Psoas muscle (tissue), 8 donors: ENCODE data around the gene NPLOC4. TPM values are rescaled to one million over a fixed set of nuclear protein-coding genes. Genes with fewer than 3 reads are reported as not detected.

ENCODE experiments used
- ATAC-seq, 4 donors: fragments of 200-7000 bp; cut with Tn5 transposase; one replicate each; pipeline ENCODE4 v1.9.1; 2020; ENCODE audit warnings: moderate library complexity in 3 of 4, mild to moderate bottlenecking in 2 of 4
- DNase-seq, 2 donors: peaks; one replicate each; pipeline ENCODE4 v3.0.0-alpha.2; 2020
- H3K27ac ChIP-seq: fragments of 200-600 bp; one replicate; pipeline ENCODE4 v1.8.0; 2022
- H3K27me3 ChIP-seq, 3 donors: fragments of 200-600 bp in 1 of 3; one replicate each; pipeline versions ENCODE4 v1.6.1 to v1.8.0; 2013 to 2022; ENCODE audit warnings: low read length in 2 of 3, mild to moderate bottlenecking in 2 of 3, moderate library complexity in 1 of 3; ENCODE audit not compliant: insufficient read depth in 3 of 3
- H3K36me3 ChIP-seq, 2 donors: fragments of 200-600 bp in 1 of 2; one replicate each; pipeline versions ENCODE4 v1.6.1 to v1.8.0; 2013 to 2022; ENCODE audit warnings: low read depth in 1 of 2, mild to moderate bottlenecking in 1 of 2, moderate library complexity in 1 of 2; ENCODE audit not compliant: insufficient read depth in 1 of 2
- H3K4me1 ChIP-seq: fragments of 200-600 bp; one replicate; pipeline ENCODE4 v1.8.0; 2022
- H3K4me3 ChIP-seq: fragments of 200-600 bp; one replicate; pipeline ENCODE4 v1.8.0; 2022; ENCODE audit warnings: mild to moderate bottlenecking
- H3K9me3 ChIP-seq: fragments of 200-600 bp; one replicate; pipeline ENCODE4 v1.8.0; 2022
- WGBS, 3 donors: extraction: QIAGEN DNeasy Blood & Tissue Kit; methylation state at CpG; one replicate each; pipeline versions ENCODE4 v1.1.6 to v1.1.7; 2013; 5-methylcytosine and 5-hydroxymethylcytosine counted together
- intact Hi-C, 2 donors: fragments of 100-400 bp; cut with DNase I; formaldehyde crosslinking; loops; one replicate each; pipeline versions ENCODE4 v1.11.0 to v1.14.2; 2022
- polyA plus RNA-seq, 3 donors: library from polyadenylated mRNA; stranded (reverse); fragments of 200-250 nt; gene quantifications; one replicate each; pipeline ENCODE4 v1.2.3, GENCODE V29; 2013
- total RNA-seq, 4 donors: library from RNA; stranded (reverse); fragmentation: NEBNext Ultra II Directional in 2 of 4; extraction: Animal tissue kit (Norgen Biotek cat#: 25700) in 2 of 4; gene quantifications; one replicate each; pipeline versions ENCODE4 v1.2.1 to v1.2.4, GENCODE V29; 2021 to 2023
- TF ChIP-seq, protein P1 (sequence below): fragments of 200-600 bp; IDR thresholded peaks from one replicate; pipeline ENCODE4 v1.8.0; 2022; ENCODE audit warnings: antibody characterized with exemption
- donor health status: healthy with polysubstance abuse.
- donor health status: DM: no; HTN: no; CAD: no; lungs with moderate emphysema.
- donor health status: Bipolar disorder and iron deficiency.
- donor health status: healthy.
- donor health status: DM: yes; HTN: yes; CAD: no.
- donor health status: DM: no; HTN: no; CAD: no.
- donor health status: DM: no; HTN: no; CAD: no.
- donor health status: DM: yes; HTN: yes; CAD: no.

Gene NPLOC4
- total and polyA plus RNA-seq, 7 donors: 87.3 to 414 (median 204) TPM

DNA sequence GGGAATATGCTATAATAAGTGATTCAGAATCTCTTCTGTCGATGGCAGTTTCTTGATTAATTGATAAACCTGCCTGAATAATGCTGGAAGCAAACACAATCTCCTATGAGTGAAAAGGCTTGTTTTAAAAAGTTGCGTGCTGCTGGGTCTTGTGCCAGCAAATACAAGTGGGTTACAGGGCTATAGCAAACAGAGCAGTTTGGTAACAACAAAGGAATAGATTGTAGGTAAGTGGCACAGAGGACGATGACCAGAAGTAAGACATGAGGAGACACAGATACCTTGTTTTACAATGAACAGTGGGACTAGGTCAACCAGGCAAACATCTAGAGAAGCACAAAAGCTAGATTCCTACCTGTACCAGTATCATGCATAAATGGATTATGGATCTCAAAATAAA is 61.1 kb downstream of the NPLOC4 start:
- H3K27ac ChIP-seq: no peak overlapping the region
- intact Hi-C loops: no loop called here
- peaks cover 3 to 82% of the 10 kb centered on the region in 2 donors for H3K36me3 ChIP-seq
- no peaks in the 10 kb centered on the region for H3K27me3 ChIP-seq
- 90 to 94% (median 91%) methylated on average over 3 of the region's 3 CpGs for WGBS, 3 donors
- TF ChIP-seq, protein P1, sequence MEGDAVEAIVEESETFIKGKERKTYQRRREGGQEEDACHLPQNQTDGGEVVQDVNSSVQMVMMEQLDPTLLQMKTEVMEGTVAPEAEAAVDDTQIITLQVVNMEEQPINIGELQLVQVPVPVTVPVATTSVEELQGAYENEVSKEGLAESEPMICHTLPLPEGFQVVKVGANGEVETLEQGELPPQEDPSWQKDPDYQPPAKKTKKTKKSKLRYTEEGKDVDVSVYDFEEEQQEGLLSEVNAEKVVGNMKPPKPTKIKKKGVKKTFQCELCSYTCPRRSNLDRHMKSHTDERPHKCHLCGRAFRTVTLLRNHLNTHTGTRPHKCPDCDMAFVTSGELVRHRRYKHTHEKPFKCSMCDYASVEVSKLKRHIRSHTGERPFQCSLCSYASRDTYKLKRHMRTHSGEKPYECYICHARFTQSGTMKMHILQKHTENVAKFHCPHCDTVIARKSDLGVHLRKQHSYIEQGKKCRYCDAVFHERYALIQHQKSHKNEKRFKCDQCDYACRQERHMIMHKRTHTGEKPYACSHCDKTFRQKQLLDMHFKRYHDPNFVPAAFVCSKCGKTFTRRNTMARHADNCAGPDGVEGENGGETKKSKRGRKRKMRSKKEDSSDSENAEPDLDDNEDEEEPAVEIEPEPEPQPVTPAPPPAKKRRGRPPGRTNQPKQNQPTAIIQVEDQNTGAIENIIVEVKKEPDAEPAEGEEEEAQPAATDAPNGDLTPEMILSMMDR: no peak
- ATAC-seq (no peak), DNase-seq (no peak)
- H3K9me3 ChIP-seq: no peaks in the 10 kb centered on the region
- no peak overlapping the region for H3K4me3 ChIP-seq
- peaks cover 15% of the 10 kb centered on the region for H3K4me1 ChIP-seq

DNA sequence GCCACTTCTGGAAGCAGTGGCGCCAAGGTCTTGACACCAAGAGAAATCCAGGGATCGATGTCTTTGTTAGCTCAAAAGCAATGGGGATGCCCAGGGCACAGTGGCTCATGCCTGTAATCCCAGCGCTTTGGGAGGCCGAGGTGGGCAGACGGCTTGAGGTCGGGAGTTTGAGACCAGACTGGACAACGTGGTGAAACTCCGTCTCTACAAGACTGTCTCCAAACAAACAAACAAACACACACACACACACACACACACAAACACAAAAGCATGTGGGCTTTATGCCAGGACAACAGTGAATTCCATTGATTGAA is 62.3 kb downstream of the NPLOC4 start:
- no peak for ATAC-seq
- H3K27ac ChIP-seq: no peak overlapping the region
- TF ChIP-seq, protein P1: no peak
- DNase-seq: no peak
- H3K27me3 ChIP-seq: no peaks in the 10 kb centered on the region
- H3K9me3 ChIP-seq: no peaks in the 10 kb centered on the region
- H3K36me3 ChIP-seq: peaks cover 6 to 83% of the 10 kb centered on the region in 2 donors
- no peak overlapping the region for H3K4me3 ChIP-seq
- 74 to 80% (median 77%) methylated on average over 8 of the region's 8 CpGs for WGBS, 3 donors
- intact Hi-C loops: no loop called here
- H3K4me1 ChIP-seq: peaks cover 15% of the 10 kb centered on the region

DNA sequence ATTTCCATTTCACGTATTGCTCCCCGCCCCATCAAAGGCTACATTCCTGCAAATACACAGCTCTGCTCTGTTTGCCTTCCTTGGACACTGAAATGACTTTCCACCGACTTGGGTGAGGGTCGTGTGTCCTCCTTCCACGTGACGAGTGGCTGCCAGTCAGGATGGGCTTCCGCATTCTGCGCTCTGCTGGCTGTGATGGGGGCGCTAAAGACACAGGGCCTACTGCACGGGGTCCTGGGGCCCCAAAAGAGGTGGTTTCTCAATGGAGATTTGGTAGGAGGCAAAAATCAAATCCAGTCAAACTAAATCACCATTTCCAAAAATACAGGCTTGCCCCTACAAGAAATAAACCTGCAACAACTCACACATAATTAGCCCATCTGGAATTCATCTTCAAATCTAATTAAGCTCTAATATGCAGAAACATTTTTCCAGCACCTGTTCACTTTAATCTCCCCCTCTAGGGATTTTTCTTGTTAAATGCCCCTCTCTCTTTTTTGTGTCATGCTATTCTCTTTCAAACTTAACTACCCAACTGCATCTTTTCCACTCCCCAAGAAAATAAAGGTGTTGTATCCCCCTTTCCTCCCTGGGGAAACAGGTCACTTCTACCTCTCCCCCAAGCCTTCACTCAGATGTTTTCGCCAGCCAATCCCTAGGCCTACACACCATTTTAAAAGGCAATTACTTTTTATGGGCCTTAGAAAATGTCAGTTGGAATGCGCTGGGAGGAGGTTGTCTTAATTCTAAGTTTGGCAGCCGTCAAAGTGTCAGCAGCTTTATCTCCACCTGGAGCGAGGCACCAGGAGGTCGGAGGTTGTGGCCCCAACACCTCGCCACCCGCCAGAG is 62.9 kb downstream of the NPLOC4 start:
- 80 to 83% (median 81%) methylated on average over 17 of the region's 17 CpGs for WGBS, 3 donors
- TF ChIP-seq, protein P1: no peak
- intact Hi-C loops: no loop called here

DNA sequence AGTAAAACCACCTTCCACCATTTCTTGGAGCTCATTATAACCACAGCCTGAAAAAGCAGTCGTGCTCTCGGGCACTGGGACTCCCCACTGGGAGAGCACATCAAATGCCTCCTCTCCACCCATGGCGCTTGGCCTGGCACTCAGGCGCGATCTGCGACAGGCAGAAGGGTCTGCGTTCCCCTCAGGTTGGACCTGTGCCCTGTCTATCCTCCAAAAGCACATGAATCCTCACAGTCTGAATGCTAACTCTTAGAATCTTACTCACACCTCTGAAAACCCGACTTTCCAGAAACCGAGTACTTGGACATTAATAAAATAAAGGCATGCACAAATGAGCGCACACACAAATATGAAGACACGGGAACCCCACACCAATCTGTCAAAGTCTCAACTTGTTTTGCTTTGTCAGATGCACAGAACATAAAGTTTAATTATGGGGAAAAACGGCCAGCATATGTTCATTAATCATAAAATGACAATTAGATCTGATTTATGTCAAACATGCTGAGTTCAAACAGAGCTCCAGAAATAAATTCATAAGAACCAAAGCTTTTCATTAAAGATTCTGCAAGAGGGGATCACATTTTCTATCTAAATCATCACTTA is 64.2 kb downstream of the NPLOC4 start:
- ATAC-seq (no peak), DNase-seq (no peak)
- peaks cover 13% of the 10 kb centered on the region for H3K4me1 ChIP-seq
- H3K27me3 ChIP-seq: no peaks in the 10 kb centered on the region
- H3K27ac ChIP-seq: no peak overlapping the region
- intact Hi-C loops: no loop called here
- TF ChIP-seq, protein P1: no peak
- 88 to 91% (median 91%) methylated on average over 12 of the region's 12 CpGs for WGBS, 3 donors
- no peaks in the 10 kb centered on the region for H3K9me3 ChIP-seq
- H3K4me3 ChIP-seq: no peak overlapping the region
- peaks cover 3 to 90% of the 10 kb centered on the region in 2 donors for H3K36me3 ChIP-seq

More for the DNA sequence above, 62.9 kb downstream of the NPLOC4 start:
- no peak overlapping the region for H3K4me3 ChIP-seq
- DNase-seq (no peak), ATAC-seq (no peak)
- peaks cover 3 to 84% of the 10 kb centered on the region in 2 donors for H3K36me3 ChIP-seq
- H3K27me3 ChIP-seq: no peaks in the 10 kb centered on the region
- H3K4me1 ChIP-seq: peaks cover 15% of the 10 kb centered on the region
- no peak overlapping the region for H3K27ac ChIP-seq
- H3K9me3 ChIP-seq: no peaks in the 10 kb centered on the region
